ENCODE data around the gene MT1H. TPM values are rescaled to one million over a fixed set of nuclear protein-coding genes. Genes with fewer than 3 reads are reported as not detected.
A peak's percentile ranks its signal among the peaks of the same experiment; 100 is the strongest.

MT1H gene
- total and polyA plus RNA-seq, 2 of the 13 experiments (the other 11 are each of a cell fraction or from before 2014, with no cell fraction given), result 0.60 TPM; not detected in 1

DNA sequence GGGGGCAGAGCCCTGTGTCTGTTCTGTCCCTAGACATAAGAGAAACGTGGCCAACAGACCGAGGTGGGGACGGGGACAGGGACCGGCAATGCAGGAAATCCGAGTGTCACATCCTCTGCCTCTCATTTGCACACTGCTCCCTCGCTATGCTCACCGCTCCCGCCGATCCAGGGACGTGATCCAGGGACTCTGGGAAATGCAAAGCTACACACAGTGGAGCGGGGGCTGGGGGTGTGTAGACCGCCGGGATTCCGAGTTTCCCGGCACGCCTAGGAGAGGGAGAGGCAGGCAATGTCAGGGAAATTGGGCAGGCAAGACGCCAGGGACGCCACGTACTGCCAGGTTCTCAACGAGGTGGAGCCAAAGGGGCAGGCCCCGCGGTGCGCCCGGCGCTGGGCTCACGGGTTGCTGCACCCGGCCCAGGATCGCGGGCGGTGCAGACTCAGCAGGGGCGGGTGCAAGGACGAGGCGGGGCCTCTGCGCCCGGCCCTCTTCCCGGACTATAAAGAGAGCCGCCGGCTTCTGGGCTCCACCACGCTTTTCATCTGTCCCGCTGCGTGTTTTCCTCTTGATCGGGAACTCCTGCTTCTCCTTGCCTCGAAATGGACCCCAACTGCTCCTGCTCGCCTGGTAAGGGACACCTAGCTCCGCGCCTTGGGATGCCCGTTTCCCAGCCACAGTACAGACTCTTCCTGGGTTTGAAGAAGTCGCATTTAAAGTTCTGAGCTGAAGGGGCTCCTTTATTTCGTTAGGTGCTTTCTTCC lies 12.5 kb downstream of the MT1H start, which contains the start of gene MT1X (continued):
- no peak for TF ChIP-seq HOXA7 (CRISPR knock-in tag; IDR thresholded peaks at IDR 0.05)
- 0 out of 2 replicates have a peak, but pooled peaks have one; percentile 64 for TF ChIP-seq YEATS2 (CRISPR knock-in tag; IDR thresholded peaks at IDR 0.05; ENCODE audit: borderline replicate concordance)
- no peak for TF ChIP-seq ZNF639 (CRISPR knock-in tag; conservative IDR thresholded peaks at IDR 0.05)
- no peak for TF ChIP-seq GABPA (IDR thresholded peaks at IDR 0.05; ENCODE audit: low read depth, low read length)
- TF ChIP-seq GABPA (CRISPR knock-in tag; IDR thresholded peaks at IDR 0.05; ENCODE audit: low read depth), result no peak
- no peak; the same call in 1 of the 2 replicates for TF ChIP-seq MXD3 (CRISPR knock-in tag; IDR thresholded peaks at IDR 0.05)
- no peak for TF ChIP-seq RFX3 (CRISPR knock-in tag; IDR thresholded peaks at IDR 0.05)
- no peak for TF ChIP-seq CENPX (CRISPR knock-in tag; IDR thresholded peaks at IDR 0.05)
- no peak for TF ChIP-seq ELK4 (CRISPR knock-in tag; IDR thresholded peaks at IDR 0.05; ENCODE audit: borderline replicate concordance)
- no peak for TF ChIP-seq ZNF260 (CRISPR knock-in tag; IDR thresholded peaks at IDR 0.05; ENCODE audit: borderline replicate concordance, low read depth)
- peak; percentile 35; the same call in 1 of the 2 replicates for TF ChIP-seq ZBTB3 (CRISPR knock-in tag; IDR thresholded peaks at IDR 0.05; ENCODE audit: borderline replicate concordance, low read depth)
- TF ChIP-seq POLR2G (IDR thresholded peaks at IDR 0.05; ENCODE audit: low read depth, low read length), result peak; percentile 98
- no peak for TF ChIP-seq RCOR2 (CRISPR knock-in tag; IDR thresholded peaks at IDR 0.05)
- TF ChIP-seq ZSCAN21 (CRISPR knock-in tag; IDR thresholded peaks at IDR 0.05; ENCODE audit: borderline replicate concordance), result peak; percentile 89; the same call in 1 of the 2 replicates
- TF ChIP-seq ZNF749 (CRISPR knock-in tag; IDR thresholded peaks at IDR 0.05; ENCODE audit: borderline replicate concordance), result peak; percentile 49; the same call in 1 of the 2 replicates
- peak; percentile 71; the same call in 1 of the 2 replicates for TF ChIP-seq ZNF180 (CRISPR knock-in tag; IDR thresholded peaks at IDR 0.05; ENCODE audit: borderline replicate concordance, low read depth)
- TF ChIP-seq, protein P1, sequence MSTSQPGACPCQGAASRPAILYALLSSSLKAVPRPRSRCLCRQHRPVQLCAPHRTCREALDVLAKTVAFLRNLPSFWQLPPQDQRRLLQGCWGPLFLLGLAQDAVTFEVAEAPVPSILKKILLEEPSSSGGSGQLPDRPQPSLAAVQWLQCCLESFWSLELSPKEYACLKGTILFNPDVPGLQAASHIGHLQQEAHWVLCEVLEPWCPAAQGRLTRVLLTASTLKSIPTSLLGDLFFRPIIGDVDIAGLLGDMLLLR (CRISPR knock-in tag; IDR thresholded peaks at IDR 0.05), result peak; percentile 75
- peak; percentile 26 for TF ChIP-seq HNF4A (CRISPR knock-in tag; IDR thresholded peaks at IDR 0.05)
- no peak for TF ChIP-seq SRF (IDR thresholded peaks at IDR 0.05; ENCODE audit: low read depth, low read length)
- TF ChIP-seq ZFP90 (CRISPR knock-in tag; IDR thresholded peaks at IDR 0.05; ENCODE audit: borderline replicate concordance), result peak; percentile 91; the same call in 1 of the 2 replicates
- TF ChIP-seq MATR3 (CRISPR knock-in tag; IDR thresholded peaks at IDR 0.05), result no peak
- peak; percentile 78 for TF ChIP-seq PATZ1 (CRISPR knock-in tag; IDR thresholded peaks at IDR 0.05)
- TF ChIP-seq ZNF703 (CRISPR knock-in tag; IDR thresholded peaks at IDR 0.05; ENCODE audit: borderline replicate concordance), result no peak
- no peak for TF ChIP-seq ZBTB21 (CRISPR knock-in tag; IDR thresholded peaks at IDR 0.05)
- TF ChIP-seq SP2 (CRISPR knock-in tag; IDR thresholded peaks at IDR 0.05), result no peak
- TF ChIP-seq GTF2F1 (IDR thresholded peaks at IDR 0.05; ENCODE audit: low read length), result no peak

Data from HepG2 (cell line).